ENCODE measurements around the gene CDT1. TPM values are rescaled to one million over a fixed set of nuclear protein-coding genes. Genes with fewer than 3 reads are reported as not detected.

Gene CDT1
- total and polyA plus RNA-seq, 10 of the 15 experiments (the other 5 are each of a cell fraction or from before 2014, with no cell fraction given) = 0.50 to 87.6 (median 8.8) TPM

- Histone ChIP-seq H3K9ac (ENCODE audit: control insufficient read depth, insufficient read depth, low read length) (no peak overlapping the region), H3K27ac (ENCODE audit: control insufficient read depth, insufficient read depth) (no peak overlapping the region), H3K36me3 (ENCODE audit: control insufficient read depth in 2 of 2, insufficient read depth in 2 of 2, low read length in 1 of 2) (no peaks in the 10 kb centered on the region; a peak in 1 of 4 replicates), H2AFZ (ENCODE audit: control insufficient read depth, low read depth, low read length) (no peak overlapping the region), H3K4me3 (no peak overlapping the region), H3K4me2 (ENCODE audit: control insufficient read depth, insufficient read depth) (no peak overlapping the region), H4K20me1 (ENCODE audit: control insufficient read depth, insufficient read depth) (no peaks in the 10 kb centered on the region), H3K4me1 (ENCODE audit: control insufficient read depth, insufficient read depth, low read length) (no peaks in the 10 kb centered on the region), H3K27me3 (replicated peaks in 1 of 2; ENCODE audit: control insufficient read depth in 2 of 2, insufficient read depth in 2 of 2, low read length in 1 of 2) (no peaks in the 10 kb centered on the region), H3K79me2 (ENCODE audit: control insufficient read depth, insufficient read depth, low read length) (no peaks in the 10 kb centered on the region), H3K9me3 (replicated peaks; ENCODE audit: control insufficient read depth, insufficient read depth, low read length) (no peaks in the 10 kb centered on the region)
- ChIA-PET CTCF (no interaction called here), SMC1A (ENCODE audit: uncharacterized antibody, unreplicated experiment) (no interaction called here), POLR2A (no interaction called here), RAD21 (ENCODE audit: unreplicated experiment) (no interaction called here)
- WGBS (ENCODE audit: insufficient coverage, insufficient replicate concordance, low lambda C conversion rate, missing lambda C conversion rate) = 91% methylated on average over 11 of the region's 11 CpGs
- in situ Hi-C loops (cut with MboI) (no loop called here), intact Hi-C loops (cut with micrococcal nuclease; ENCODE audit: unreplicated experiment) (no loop called here)
- BruUV-seq (replicated peaks) = no TSS peak
- ATAC-seq (no peak), DNase-seq (ENCODE audit: low read depth, low spot score) (no peak), FAIRE-seq (no peak)
- TF ChIP-seq TCF7 (IDR thresholded peaks at IDR 0.05; ENCODE audit: borderline replicate concordance) (no peak), PAX8 (IDR thresholded peaks at IDR 0.05) (no peak), MXI1 (IDR thresholded peaks at IDR 0.05; ENCODE audit: low read depth, low read length) (no peak), ZSCAN29 (IDR thresholded peaks at IDR 0.05) (no peak), STAT1 (conservative IDR thresholded peaks at IDR 0.05) (no peak), HDAC6 (IDR thresholded peaks at IDR 0.05; ENCODE audit: unreplicated experiment) (no peak), CHD4 (IDR thresholded peaks at IDR 0.05) (no peak), USF1 (IDR thresholded peaks at IDR 0.05; ENCODE audit: borderline replicate concordance, extremely low read length, insufficient read depth, low read depth, low read length) (no peak), EED (IDR thresholded peaks at IDR 0.05; ENCODE audit: low read depth) (no peak)
Observed at GRCh38 chr16:88835383-88835782, 31.8 kb downstream of the CDT1 start.

- intact Hi-C loops (cut with micrococcal nuclease; ENCODE audit: unreplicated experiment) = no loop called here
- no peak for FAIRE-seq
- WGBS (ENCODE audit: insufficient coverage, insufficient replicate concordance, low lambda C conversion rate, missing lambda C conversion rate) = 28% methylated on average over 26 of the region's 33 CpGs
Observed at GRCh38 chr16:88835818-88836217, 32.2 kb downstream of the CDT1 start.

More at GRCh38 chr16:88835818-88836217, 32.2 kb downstream of the CDT1 start:
- RAD21 ChIA-PET (ENCODE audit: unreplicated experiment) = no interaction called here
- ATAC-seq (no peak), DNase-seq (ENCODE audit: low read depth, low spot score) (no peak)
- Histone ChIP-seq H3K4me1 (ENCODE audit: control insufficient read depth, insufficient read depth, low read length) (no peaks in the 10 kb centered on the region), H3K9ac (ENCODE audit: control insufficient read depth, insufficient read depth, low read length) (no peak overlapping the region), H3K4me2 (ENCODE audit: control insufficient read depth, insufficient read depth) (no peak overlapping the region), H3K4me3 (no peak overlapping the region), H3K27me3 (replicated peaks in 1 of 2; ENCODE audit: control insufficient read depth in 2 of 2, insufficient read depth in 2 of 2, low read length in 1 of 2) (no peaks in the 10 kb centered on the region), H3K79me2 (ENCODE audit: control insufficient read depth, insufficient read depth, low read length) (no peaks in the 10 kb centered on the region), H4K20me1 (ENCODE audit: control insufficient read depth, insufficient read depth) (no peaks in the 10 kb centered on the region), H3K36me3 (ENCODE audit: control insufficient read depth in 2 of 2, insufficient read depth in 2 of 2, low read length in 1 of 2) (no peaks in the 10 kb centered on the region; a peak in 1 of 4 replicates), H3K27ac (ENCODE audit: control insufficient read depth, insufficient read depth) (no peak overlapping the region), H2AFZ (ENCODE audit: control insufficient read depth, low read depth, low read length) (no peak overlapping the region), H3K9me3 (replicated peaks; ENCODE audit: control insufficient read depth, insufficient read depth, low read length) (no peaks in the 10 kb centered on the region)
- no TSS peak for BruUV-seq (replicated peaks)
- SMC1A ChIA-PET (ENCODE audit: uncharacterized antibody, unreplicated experiment) = no interaction called here
- CTCF ChIA-PET = no interaction called here
- TF ChIP-seq POLR2A (IDR thresholded peaks at IDR 0.05; ENCODE audit: low read depth, low read length) (peak; percentile 40; the same call in 1 of the 2 replicates), PML (IDR thresholded peaks at IDR 0.05; ENCODE audit: low read length) (no peak)
- POLR2A ChIA-PET = no interaction called here
- in situ Hi-C loops (cut with MboI) = no loop called here
